IMR-90 (cell line): Measurements from ENCODE around the gene FNDC3A. TPM values are rescaled to one million over a fixed set of nuclear protein-coding genes. Genes with fewer than 3 reads are reported as not detected.

ENCODE experiments used
- ATAC-seq: fragments of 200-7000 bp; cut with Tn5 transposase; 2 replicates; pipeline ENCODE4 v1.9.1; 2020; ENCODE audit warnings: low read depth, mild to moderate bottlenecking, moderate library complexity
- BruUV-seq: library from RNA; stranded (reverse); fragments of 400-500 nt; replicated peaks from 2 replicates; lab custom pipeline; 2021; lab: Mats Ljungman, UMichigan
- CTCF ChIA-PET: fragments of 300-600 bp; formaldehyde crosslinking; extraction: SDS; loops from one replicate; lab custom pipeline; 2021; ENCODE audit warnings: antibody characterized with exemption; lab: Yijun Ruan, JAX
- POLR2A ChIA-PET: fragments of 300-600 bp; sonication (Branson Sonifier 250); formaldehyde crosslinking; loops from one replicate; lab custom pipeline; 2022; ENCODE audit warnings: antibody characterized with exemption; ENCODE audit not compliant: unreplicated experiment; lab: Charles Lee
- DNase-seq: peaks from one replicate; pipeline ENCODE4 v3.0.0; 2013
- H2AFZ ChIP-seq: replicated peaks from 2 replicates; pipeline ENCODE3; 2013; ENCODE audit warnings: low read length, mild to moderate bottlenecking; ENCODE audit not compliant: poor library complexity
- H2AK5ac ChIP-seq: 2 replicates; pipeline ENCODE4 v1.6.1; 2013; ENCODE audit warnings: low read depth, low read length, inconsistent platforms
- H2AK9ac ChIP-seq: replicated peaks from 2 replicates; pipeline ENCODE3; 2013; ENCODE audit warnings: mild to moderate bottlenecking, low read depth, low read length, moderate library complexity; ENCODE audit not compliant: poor library complexity
- H2BK120ac ChIP-seq: 2 replicates; pipeline ENCODE4 v1.6.1; 2013; ENCODE audit warnings: low read depth, low read length, inconsistent platforms
- H2BK15ac ChIP-seq: 3 replicates; pipeline ENCODE4 v1.6.1; 2013; ENCODE audit warnings: low read depth, low read length, inconsistent platforms
- H2BK20ac ChIP-seq: 2 replicates; pipeline ENCODE4 v1.6.1; 2013; ENCODE audit warnings: low read depth, mild to moderate bottlenecking, inconsistent platforms, low read length, moderate library complexity
- H2BK5ac ChIP-seq: 2 replicates; pipeline ENCODE4 v1.6.1; 2013; ENCODE audit warnings: mild to moderate bottlenecking, low read depth, low read length, inconsistent platforms; ENCODE audit not compliant: poor library complexity, severe bottlenecking
- H3K14ac ChIP-seq: replicated peaks from 2 replicates; pipeline ENCODE4 v1.6.1; 2013; ENCODE audit warnings: low read depth, low read length, inconsistent platforms
- H3K18ac ChIP-seq: 2 replicates; pipeline ENCODE4 v1.6.1; 2013; ENCODE audit warnings: low read depth, low read length, control low read depth
- H3K23ac ChIP-seq: 2 replicates; pipeline ENCODE4 v1.6.1; 2013; ENCODE audit warnings: low read depth, low read length, inconsistent platforms
- H3K27ac ChIP-seq: 2 replicates; pipeline ENCODE4 v1.5.1; 2013; ENCODE audit warnings: mild to moderate bottlenecking, control low read depth, low read length; ENCODE audit not compliant: insufficient read depth
- H3K27me3 ChIP-seq: 2 replicates; pipeline ENCODE4 v1.6.1; 2013; ENCODE audit warnings: low read length; ENCODE audit not compliant: control insufficient read depth, insufficient read depth
- H3K36me3 ChIP-seq: 2 replicates; pipeline ENCODE4 v1.6.1; 2013; ENCODE audit warnings: low read length, mixed read lengths; ENCODE audit not compliant: control insufficient read depth, insufficient read depth
- H3K4ac ChIP-seq: 2 replicates; pipeline ENCODE4 v1.6.1; 2013; ENCODE audit warnings: low read depth, low read length, inconsistent platforms
- H3K4me1 ChIP-seq: 2 replicates; pipeline ENCODE4 v1.6.1; 2013; ENCODE audit warnings: low read length, mixed read lengths; ENCODE audit not compliant: control insufficient read depth, insufficient read depth
- H3K4me2 ChIP-seq: 2 replicates; pipeline ENCODE4 v1.6.1; 2013; ENCODE audit warnings: low read depth, mild to moderate bottlenecking, control low read depth, low read length, moderate library complexity
- H3K4me3 ChIP-seq: 2 replicates; pipeline ENCODE4 v1.5.1; 2013; ENCODE audit warnings: low read depth, mild to moderate bottlenecking, control low read depth, low read length, moderate library complexity; ENCODE audit not compliant: insufficient read depth
- H3K56ac ChIP-seq: 2 replicates; pipeline ENCODE4 v1.6.1; 2013; ENCODE audit warnings: low read length, inconsistent platforms; ENCODE audit not compliant: insufficient read depth; ENCODE audit errors: extremely low read depth
- H3K79me1 ChIP-seq, 2 experiments: 2 replicates each; pipeline ENCODE4 v1.6.1; 2013; ENCODE audit warnings: low read length in 2 of 2, inconsistent platforms in 1 of 2, low read depth in 1 of 2
- H3K9ac ChIP-seq: 2 replicates; pipeline ENCODE4 v1.6.1; 2013; ENCODE audit warnings: low read depth, low read length, control low read depth
- H3K9me1 ChIP-seq: 2 replicates; pipeline ENCODE4 v1.6.1; 2013; ENCODE audit warnings: low read length, inconsistent platforms; ENCODE audit not compliant: insufficient read depth
- H3K9me3 ChIP-seq: 2 replicates; pipeline ENCODE4 v1.6.1; 2013; ENCODE audit warnings: low read length; ENCODE audit not compliant: control insufficient read depth, insufficient read depth
- H4K20me1 ChIP-seq: 2 replicates; pipeline ENCODE4 v1.6.1; 2013; ENCODE audit warnings: low read length, inconsistent platforms; ENCODE audit not compliant: insufficient read depth
- H4K5ac ChIP-seq: 2 replicates; pipeline ENCODE4 v1.6.1; 2013; ENCODE audit warnings: mild to moderate bottlenecking, low read depth, low read length, control low read depth
- H4K8ac ChIP-seq, 2 experiments: 2 replicates each; pipeline ENCODE4 v1.6.1; 2013; ENCODE audit warnings: low read depth in 2 of 2, low read length in 2 of 2, control low read depth in 1 of 2, inconsistent platforms in 1 of 2
- H4K91ac ChIP-seq: 2 replicates; pipeline ENCODE4 v1.6.1; 2013; ENCODE audit warnings: low read depth, low read length, inconsistent platforms; ENCODE audit not compliant: insufficient read depth
- NFE2L2 ChIP-seq: fragments of 150-350 bp; IDR thresholded peaks from 2 replicates; pipeline ENCODE4 v1.6.1; 2016; ENCODE audit warnings: low read depth, mild to moderate bottlenecking, low read length
- RAD21 ChIP-seq: IDR thresholded peaks from 2 replicates; pipeline ENCODE4 v1.6.1; 2012; ENCODE audit warnings: low read length, improper control_type of control experiment
- SMC3 ChIP-seq: fragments of 150-350 bp; IDR thresholded peaks from 2 replicates; pipeline ENCODE4 v1.6.1; 2016; ENCODE audit warnings: low read depth, mild to moderate bottlenecking, antibody characterized with exemption, low read length, moderate library complexity
- WGBS, 2 experiments: methylation state at CpG; one replicate each; pipeline versions ENCODE4 v1.1.5 to v1.1.7; 2013; ENCODE audit warnings: missing lambda C conversion rate in 2 of 2; ENCODE audit not compliant: insufficient read length in 1 of 2; ENCODE audit errors: extremely low coverage in 2 of 2; 5-methylcytosine and 5-hydroxymethylcytosine counted together
- dilution Hi-C: fragments of 300-500 bp; cut with HindIII; formaldehyde crosslinking; loops from one replicate; pipeline ENCODE4 v1.14.3; 2018; ENCODE audit warnings: low sequenced_read_pairs; ENCODE audit not compliant: unreplicated experiment
- in situ Hi-C: fragments of 300-500 bp; cut with MboI; formaldehyde crosslinking; loops from 3 replicates; pipeline ENCODE4 v1.14.3; 2019; ENCODE audit warnings: low sequenced_read_pairs, inconsistent platforms, mixed read lengths
- intact Hi-C: fragments of 100-400 bp; cut with micrococcal nuclease; formaldehyde crosslinking; loops from 2 replicates; pipeline ENCODE4 v1.10.0; 2022
- polyA plus RNA-seq, 3 experiments: library from polyadenylated mRNA; depleted of rRNA; stranded (reverse); fragments of >200 nt; gene quantifications; 2 replicates each; pipeline ENCODE4 v1.2.3, GENCODE V29; 2012; ENCODE audit warnings: low replicate concordance in 1 of 3
- total RNA-seq: library from RNA; depleted of rRNA; stranded (reverse); fragments of >200 nt; gene quantifications from 2 replicates; pipeline ENCODE4 v1.2.3, GENCODE V29; 2012
- TF ChIP-seq, protein P1 (sequence below): conservative IDR thresholded peaks from 2 replicates; pipeline ENCODE4 v1.5.1; 2012; ENCODE audit warnings: mild to moderate bottlenecking, low read depth, low read length, improper control_type of control experiment

Gene FNDC3A
- total and polyA plus RNA-seq, 2 of the 4 experiments (the other 2 are of a cell fraction) = 29.2 to 60.4 TPM

DNA sequence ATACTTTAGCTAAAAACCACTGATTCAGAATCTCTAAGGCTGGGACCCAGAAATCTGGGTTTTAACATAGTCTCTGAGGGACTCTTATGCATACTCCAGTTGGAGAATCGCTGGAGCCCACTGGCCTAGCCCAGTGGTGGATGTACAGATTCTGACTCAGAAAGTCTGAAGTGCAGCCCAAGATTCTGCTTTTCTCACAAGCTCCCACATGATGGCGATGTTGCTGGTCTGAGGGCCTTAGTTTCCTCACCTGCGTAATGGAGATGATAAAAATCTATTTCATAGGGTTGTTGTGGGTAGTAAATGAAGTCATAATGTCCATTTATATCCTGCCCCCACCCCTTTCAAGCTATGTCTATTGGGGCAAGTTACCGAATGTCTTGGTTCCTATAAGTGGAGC, 264.3 kb downstream of the FNDC3A start:
- in situ Hi-C loops (no loop called here), dilution Hi-C loops (no loop called here)
- peak overlapping the region; percentile 54 for H2AFZ ChIP-seq

More for the DNA sequence above, 264.3 kb downstream of the FNDC3A start:
- Histone ChIP-seq H3K4ac (no peak overlapping the region), H4K20me1 (no peaks in the 10 kb centered on the region), H3K23ac (no peak overlapping the region), H2BK120ac (no peak overlapping the region), H3K4me2 (no peak overlapping the region), H3K9me3 (peaks cover 5% of the 10 kb centered on the region; the same call in 1 of the 2 replicates), H3K36me3 (no peaks in the 10 kb centered on the region), H3K56ac (no peak overlapping the region), H3K14ac (no peak overlapping the region), H2BK5ac (no peak overlapping the region), H3K27ac (no peak overlapping the region), H2AK9ac (no peak overlapping the region), H3K9me1 (no peaks in the 10 kb centered on the region), H4K5ac (no peak overlapping the region), H2AK5ac (no peak overlapping the region), H3K18ac (no peak overlapping the region), H3K4me1 (no peaks in the 10 kb centered on the region), H3K79me1 (no peaks in the 10 kb centered on the region), H3K4me3 (no peak overlapping the region), H2BK20ac (no peak overlapping the region), H3K9ac (no peak overlapping the region), H4K8ac (no peak overlapping the region), H3K27me3 (no peaks in the 10 kb centered on the region; the same call in 1 of the 2 replicates), H4K91ac (no peak overlapping the region), H2BK15ac (no peak overlapping the region)
- ChIA-PET CTCF (interaction anchor here (0.6 to 1.4 kb wide), 4 partner anchors 9 to 41 kb away, joined by 3 to 6 read pairs (median 4); no protein-coding TSS in a partner anchor), POLR2A (interaction anchor here (0.6 kb wide), 1 partner anchor 254 kb away, joined by 3 read pairs; no protein-coding TSS in a partner anchor)
- ATAC-seq (peak; percentile 79), DNase-seq (peak; percentile 46)
- no CpG with 5 or more reads among the region's 4 CpGs for WGBS, 2 experiments
- intact Hi-C loops = loop anchor here (2.0 kb wide), 2 partner anchors 41 to 367 kb away; no protein-coding TSS in a partner anchor
- TF ChIP-seq SMC3 (peak; percentile 56), RAD21 (peak; percentile 56), NFE2L2 (no peak)
- TF ChIP-seq, protein P1, sequence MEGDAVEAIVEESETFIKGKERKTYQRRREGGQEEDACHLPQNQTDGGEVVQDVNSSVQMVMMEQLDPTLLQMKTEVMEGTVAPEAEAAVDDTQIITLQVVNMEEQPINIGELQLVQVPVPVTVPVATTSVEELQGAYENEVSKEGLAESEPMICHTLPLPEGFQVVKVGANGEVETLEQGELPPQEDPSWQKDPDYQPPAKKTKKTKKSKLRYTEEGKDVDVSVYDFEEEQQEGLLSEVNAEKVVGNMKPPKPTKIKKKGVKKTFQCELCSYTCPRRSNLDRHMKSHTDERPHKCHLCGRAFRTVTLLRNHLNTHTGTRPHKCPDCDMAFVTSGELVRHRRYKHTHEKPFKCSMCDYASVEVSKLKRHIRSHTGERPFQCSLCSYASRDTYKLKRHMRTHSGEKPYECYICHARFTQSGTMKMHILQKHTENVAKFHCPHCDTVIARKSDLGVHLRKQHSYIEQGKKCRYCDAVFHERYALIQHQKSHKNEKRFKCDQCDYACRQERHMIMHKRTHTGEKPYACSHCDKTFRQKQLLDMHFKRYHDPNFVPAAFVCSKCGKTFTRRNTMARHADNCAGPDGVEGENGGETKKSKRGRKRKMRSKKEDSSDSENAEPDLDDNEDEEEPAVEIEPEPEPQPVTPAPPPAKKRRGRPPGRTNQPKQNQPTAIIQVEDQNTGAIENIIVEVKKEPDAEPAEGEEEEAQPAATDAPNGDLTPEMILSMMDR = peak; percentile 58
- BruUV-seq = no TSS peak
